Measurements from ENCODE around the gene ABCC4.

DNA sequence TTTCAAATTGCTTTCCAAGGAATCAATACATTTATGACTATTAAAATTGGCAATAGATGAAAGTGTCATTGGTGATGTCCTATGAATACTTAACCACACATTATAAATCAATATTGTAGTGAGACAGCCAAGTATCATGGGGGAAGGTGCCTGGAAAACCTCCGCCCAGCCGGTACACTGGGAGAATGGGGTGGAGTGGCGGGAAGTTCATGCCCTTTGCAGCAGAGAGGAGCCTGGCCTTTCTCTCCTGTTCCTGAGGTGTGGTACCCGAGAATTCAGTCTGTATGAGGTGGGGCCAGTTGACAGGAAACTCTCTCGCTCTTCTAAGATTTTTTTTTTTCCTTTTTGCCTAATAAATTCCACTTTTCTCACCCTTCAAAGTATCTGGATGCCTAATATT is 25.4 kb upstream of the ABCC4 start:
- no peak for TF ChIP-seq EP300 (IDR thresholded peaks at IDR 0.05)
- TF ChIP-seq, protein P1, sequence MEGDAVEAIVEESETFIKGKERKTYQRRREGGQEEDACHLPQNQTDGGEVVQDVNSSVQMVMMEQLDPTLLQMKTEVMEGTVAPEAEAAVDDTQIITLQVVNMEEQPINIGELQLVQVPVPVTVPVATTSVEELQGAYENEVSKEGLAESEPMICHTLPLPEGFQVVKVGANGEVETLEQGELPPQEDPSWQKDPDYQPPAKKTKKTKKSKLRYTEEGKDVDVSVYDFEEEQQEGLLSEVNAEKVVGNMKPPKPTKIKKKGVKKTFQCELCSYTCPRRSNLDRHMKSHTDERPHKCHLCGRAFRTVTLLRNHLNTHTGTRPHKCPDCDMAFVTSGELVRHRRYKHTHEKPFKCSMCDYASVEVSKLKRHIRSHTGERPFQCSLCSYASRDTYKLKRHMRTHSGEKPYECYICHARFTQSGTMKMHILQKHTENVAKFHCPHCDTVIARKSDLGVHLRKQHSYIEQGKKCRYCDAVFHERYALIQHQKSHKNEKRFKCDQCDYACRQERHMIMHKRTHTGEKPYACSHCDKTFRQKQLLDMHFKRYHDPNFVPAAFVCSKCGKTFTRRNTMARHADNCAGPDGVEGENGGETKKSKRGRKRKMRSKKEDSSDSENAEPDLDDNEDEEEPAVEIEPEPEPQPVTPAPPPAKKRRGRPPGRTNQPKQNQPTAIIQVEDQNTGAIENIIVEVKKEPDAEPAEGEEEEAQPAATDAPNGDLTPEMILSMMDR (IDR thresholded peaks at IDR 0.05): no peak
- no peak for TF ChIP-seq POLR2A (IDR thresholded peaks at IDR 0.05)
- TF ChIP-seq POLR2AphosphoS5 (IDR thresholded peaks at IDR 0.05): no peak

Data from stomach (tissue), 4 donors.